Activated naive CD8-positive, alpha-beta T cell treated with anti-CD3 and anti-CD28 coated beads, Interleukin-2, amount 50 U/mL, for 16 hours (primary cell): Measurements from ENCODE around the gene CILP2.

ENCODE experiments used
- DNase-seq: peaks from one replicate; pipeline ENCODE4 v3.0.0-alpha.2; 2020; ENCODE audit warnings: low read depth, low spot score

CILP2 gene

GRCh38 chr19:19562665-19563347 is 24.7 kb downstream of the CILP2 start:
- no peak for DNase-seq

GRCh38 chr19:19563348-19563848 is 25.3 kb downstream of the CILP2 start:
- DNase-seq = no peak

- DNase-seq = no peak
These were observed 28.2 kb downstream of the CILP2 start for GRCh38 chr19:19566306-19566705.

- DNase-seq = no peak
These were observed 29.3 kb downstream of the CILP2 start for GRCh38 chr19:19567391-19567790.

GRCh38 chr19:19568802-19569756 is 31.0 kb downstream of the CILP2 start:
- DNase-seq = no peak

GRCh38 chr19:19570571-19570970 is 32.5 kb downstream of the CILP2 start:
- DNase-seq = no peak

GRCh38 chr19:19571071-19571786 is 33.2 kb downstream of the CILP2 start:
- DNase-seq = no peak

GRCh38 chr19:19575411-19575810 is 37.3 kb downstream of the CILP2 start:
- DNase-seq = no peak

GRCh38 chr19:19578252-19578651 is 40.2 kb downstream of the CILP2 start:
- DNase-seq = no peak

GRCh38 chr19:19579533-19580361 is 41.7 kb downstream of the CILP2 start:
- DNase-seq = no peak

- DNase-seq = no peak
These were observed 42.4 kb downstream of the CILP2 start for GRCh38 chr19:19580418-19580817.

GRCh38 chr19:19581391-19581790 is 43.3 kb downstream of the CILP2 start:
- no peak for DNase-seq

GRCh38 chr19:19582471-19582870 is 44.4 kb downstream of the CILP2 start:
- no peak for DNase-seq

GRCh38 chr19:19584356-19584755 is 46.3 kb downstream of the CILP2 start:
- DNase-seq = no peak

GRCh38 chr19:19587771-19588170 is 49.7 kb downstream of the CILP2 start:
- DNase-seq = no peak

- DNase-seq = no peak
These were observed 50.5 kb downstream of the CILP2 start for GRCh38 chr19:19588546-19588945.

- DNase-seq = peak; percentile 21
These were observed 53.2 kb downstream of the CILP2 start for GRCh38 chr19:19591133-19591825.

GRCh38 chr19:19592690-19593089 is 54.6 kb downstream of the CILP2 start:
- DNase-seq = no peak

GRCh38 chr19:19594381-19594780 is 56.3 kb downstream of the CILP2 start:
- no peak for DNase-seq

GRCh38 chr19:19595171-19595701 is 57.2 kb downstream of the CILP2 start:
- DNase-seq = no peak
